Sigmoid colon (tissue), 4 donors: ENCODE results near the gene HELZ.

ENCODE experiments used
- EP300 ChIP-seq, 4 donors: sonication (generic); formaldehyde crosslinking; IDR thresholded peaks; one replicate each; pipeline ENCODE4 v1.6.1; 2017; ENCODE audit warnings: antibody characterized with exemption in 4 of 4
- POLR2A ChIP-seq, 2 donors: fragments of 450-650 bp; IDR thresholded peaks; one replicate each; pipeline ENCODE4 v1.6.1; 2016; ENCODE audit warnings: antibody characterized with exemption in 2 of 2, mild to moderate bottlenecking in 2 of 2, moderate library complexity in 2 of 2
- POLR2AphosphoS5 ChIP-seq, 4 donors: sonication (generic); formaldehyde crosslinking; IDR thresholded peaks; one replicate each; pipeline ENCODE4 v1.6.1; 2017; ENCODE audit warnings: antibody characterized with exemption in 4 of 4
- TF ChIP-seq, protein P1 (sequence below), 4 experiments: fragments of 450-650 bp in 3 of 4; fragments of 200-600 bp in 1 of 4; IDR thresholded peaks; one replicate each; pipeline ENCODE4 v1.5.1; 2016 to 2019; ENCODE audit warnings: antibody characterized with exemption in 4 of 4, mild to moderate bottlenecking in 3 of 4, moderate library complexity in 2 of 4

DNA sequence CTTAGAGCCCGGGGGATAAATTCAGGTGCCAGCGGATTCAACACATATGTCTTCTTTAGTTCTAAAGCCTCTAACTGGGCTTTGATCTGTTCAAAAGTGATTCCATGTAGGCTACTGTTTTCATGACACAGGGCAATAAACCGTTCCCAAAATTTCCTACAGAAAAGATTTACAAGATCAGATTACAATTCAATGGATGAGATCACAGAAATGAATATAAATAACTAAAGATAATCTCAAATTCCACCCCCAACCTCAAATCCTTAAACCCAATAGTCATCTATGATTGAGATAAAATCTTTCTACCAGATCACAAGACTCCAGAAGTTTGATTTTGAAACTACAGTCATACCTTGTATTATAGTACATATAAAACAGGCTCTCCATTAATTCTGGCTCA lies 116.3 kb downstream of the HELZ start:
- no peak for TF ChIP-seq POLR2A (IDR thresholded peaks at IDR 0.05)
- no peak for TF ChIP-seq POLR2AphosphoS5 (IDR thresholded peaks at IDR 0.05)
- TF ChIP-seq, protein P1, sequence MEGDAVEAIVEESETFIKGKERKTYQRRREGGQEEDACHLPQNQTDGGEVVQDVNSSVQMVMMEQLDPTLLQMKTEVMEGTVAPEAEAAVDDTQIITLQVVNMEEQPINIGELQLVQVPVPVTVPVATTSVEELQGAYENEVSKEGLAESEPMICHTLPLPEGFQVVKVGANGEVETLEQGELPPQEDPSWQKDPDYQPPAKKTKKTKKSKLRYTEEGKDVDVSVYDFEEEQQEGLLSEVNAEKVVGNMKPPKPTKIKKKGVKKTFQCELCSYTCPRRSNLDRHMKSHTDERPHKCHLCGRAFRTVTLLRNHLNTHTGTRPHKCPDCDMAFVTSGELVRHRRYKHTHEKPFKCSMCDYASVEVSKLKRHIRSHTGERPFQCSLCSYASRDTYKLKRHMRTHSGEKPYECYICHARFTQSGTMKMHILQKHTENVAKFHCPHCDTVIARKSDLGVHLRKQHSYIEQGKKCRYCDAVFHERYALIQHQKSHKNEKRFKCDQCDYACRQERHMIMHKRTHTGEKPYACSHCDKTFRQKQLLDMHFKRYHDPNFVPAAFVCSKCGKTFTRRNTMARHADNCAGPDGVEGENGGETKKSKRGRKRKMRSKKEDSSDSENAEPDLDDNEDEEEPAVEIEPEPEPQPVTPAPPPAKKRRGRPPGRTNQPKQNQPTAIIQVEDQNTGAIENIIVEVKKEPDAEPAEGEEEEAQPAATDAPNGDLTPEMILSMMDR (IDR thresholded peaks at IDR 0.05) = no peak
- no peak for TF ChIP-seq EP300 (IDR thresholded peaks at IDR 0.05)
